Psoas muscle (tissue), 8 donors: Measurements from ENCODE around the gene RHOXF2. TPM values are rescaled to one million over a fixed set of nuclear protein-coding genes. Genes with fewer than 3 reads are reported as not detected.
"Not testable (repeated sequence)": the region's sequence is repeated elsewhere in the genome, so short reads cannot be mapped to it uniquely, and the experiment has no call there.

Experiments used
- ATAC-seq, 4 donors: fragments of 200-7000 bp; cut with Tn5 transposase; one replicate each; pipeline ENCODE4 v1.9.1; 2020; ENCODE audit warnings: moderate library complexity in 3 of 4, mild to moderate bottlenecking in 2 of 4
- DNase-seq, 2 donors: peaks; one replicate each; pipeline ENCODE4 v3.0.0-alpha.2; 2020
- H3K27ac ChIP-seq: fragments of 200-600 bp; one replicate; pipeline ENCODE4 v1.8.0; 2022
- H3K27me3 ChIP-seq, 3 donors: fragments of 200-600 bp in 1 of 3; one replicate each; pipeline versions ENCODE4 v1.6.1 to v1.8.0; 2013 to 2022; ENCODE audit warnings: low read length in 2 of 3, mild to moderate bottlenecking in 2 of 3, moderate library complexity in 1 of 3; ENCODE audit not compliant: insufficient read depth in 3 of 3
- H3K36me3 ChIP-seq, 2 donors: fragments of 200-600 bp in 1 of 2; one replicate each; pipeline versions ENCODE4 v1.6.1 to v1.8.0; 2013 to 2022; ENCODE audit warnings: low read depth in 1 of 2, mild to moderate bottlenecking in 1 of 2, moderate library complexity in 1 of 2; ENCODE audit not compliant: insufficient read depth in 1 of 2
- H3K4me1 ChIP-seq: fragments of 200-600 bp; one replicate; pipeline ENCODE4 v1.8.0; 2022
- H3K4me3 ChIP-seq: fragments of 200-600 bp; one replicate; pipeline ENCODE4 v1.8.0; 2022; ENCODE audit warnings: mild to moderate bottlenecking
- H3K9me3 ChIP-seq: fragments of 200-600 bp; one replicate; pipeline ENCODE4 v1.8.0; 2022
- CTCF ChIP-seq: fragments of 200-600 bp; IDR thresholded peaks from one replicate; pipeline ENCODE4 v1.8.0; 2022; ENCODE audit warnings: antibody characterized with exemption
- WGBS, 3 donors: extraction: QIAGEN DNeasy Blood & Tissue Kit; methylation state at CpG; one replicate each; pipeline versions ENCODE4 v1.1.6 to v1.1.7; 2013; 5-methylcytosine and 5-hydroxymethylcytosine counted together
- intact Hi-C, 2 donors: fragments of 100-400 bp; cut with DNase I; formaldehyde crosslinking; loops; one replicate each; pipeline versions ENCODE4 v1.11.0 to v1.14.2; 2022
- polyA plus RNA-seq, 3 donors: library from polyadenylated mRNA; stranded (reverse); fragments of 200-250 nt; gene quantifications; one replicate each; pipeline ENCODE4 v1.2.3, GENCODE V29; 2013
- total RNA-seq, 4 donors: library from RNA; stranded (reverse); fragmentation: NEBNext Ultra II Directional in 2 of 4; extraction: Animal tissue kit (Norgen Biotek cat#: 25700) in 2 of 4; gene quantifications; one replicate each; pipeline versions ENCODE4 v1.2.1 to v1.2.4, GENCODE V29; 2021 to 2023
- donor health status: healthy with polysubstance abuse.
- donor health status: DM: no; HTN: no; CAD: no; lungs with moderate emphysema.
- donor health status: Bipolar disorder and iron deficiency.
- donor health status: healthy.
- donor health status: DM: yes; HTN: yes; CAD: no.
- donor health status: DM: no; HTN: no; CAD: no.
- donor health status: DM: no; HTN: no; CAD: no.
- donor health status: DM: yes; HTN: yes; CAD: no.

The RHOXF2 gene
- total and polyA plus RNA-seq, 7 donors, result not detected

- 73 to 83% (median 74%) methylated on average over 11 of the region's 11 CpGs for WGBS, 3 donors
- no peak for TF ChIP-seq CTCF
- H3K27me3 ChIP-seq, result peaks cover 0 to 7% (median 0%) of the 10 kb centered on the region in 3 donors
- H3K36me3 ChIP-seq, result no peaks in the 10 kb centered on the region
- ATAC-seq (no peak), DNase-seq (no peak)
- H3K27ac ChIP-seq, result no peak overlapping the region
- intact Hi-C loops, result loop anchor here in 1 of 2 donors (10.0 kb wide), 1 partner anchor 46 kb away; no protein-coding TSS in a partner anchor
- no peaks in the 10 kb centered on the region for H3K4me1 ChIP-seq
- H3K4me3 ChIP-seq, result no peak overlapping the region
- H3K9me3 ChIP-seq, result no peaks in the 10 kb centered on the region
These were observed 18.0 kb upstream of the RHOXF2 start for GRCh38 chrX:120140293-120140981.

- Histone ChIP-seq H3K4me1 (no peaks in the 10 kb centered on the region), H3K27ac (no peak overlapping the region), H3K27me3 (peaks cover 0 to 7% (median 0%) of the 10 kb centered on the region in 3 donors), H3K36me3 (no peaks in the 10 kb centered on the region), H3K9me3 (no peaks in the 10 kb centered on the region), H3K4me3 (no peak overlapping the region)
- WGBS, 3 donors, result 28 to 34% (median 29%) methylated on average over 11 to 12 of the region's 12 CpGs
- DNase-seq (no peak), ATAC-seq (no peak)
- intact Hi-C loops, result loop anchor here in 1 of 2 donors (10.0 kb wide), 1 partner anchor 50 kb away; no protein-coding TSS in a partner anchor
- TF ChIP-seq CTCF, result no peak
These were observed 14.1 kb upstream of the RHOXF2 start for GRCh38 chrX:120144178-120144844.

- TF ChIP-seq CTCF, result no peak
- 59 to 86% (median 75%) methylated on average over 4 of the region's 4 CpGs for WGBS, 3 donors
- Histone ChIP-seq H3K36me3 (no peaks in the 10 kb centered on the region), H3K27ac (no peak overlapping the region), H3K4me3 (no peak overlapping the region), H3K9me3 (no peaks in the 10 kb centered on the region), H3K4me1 (no peaks in the 10 kb centered on the region), H3K27me3 (peaks cover 0 to 7% (median 0%) of the 10 kb centered on the region in 3 donors)
- DNase-seq, result no peak
- ATAC-seq, result no peak
- intact Hi-C loops, result loop anchor here in 1 of 2 donors (10.0 kb wide), 1 partner anchor 51 kb away; no protein-coding TSS in a partner anchor
These were observed 13.0 kb upstream of the RHOXF2 start for GRCh38 chrX:120145295-120145925.

- intact Hi-C loops, result loop anchor here in 1 of 2 donors (10.0 kb wide), 1 partner anchor 52 kb away; no protein-coding TSS in a partner anchor
- not testable (repeated sequence) for H3K9me3 ChIP-seq, H3K4me1 ChIP-seq, H3K27me3 ChIP-seq, H3K27ac ChIP-seq, DNase-seq, H3K4me3 ChIP-seq, H3K36me3 ChIP-seq, ATAC-seq
- WGBS, 3 donors, result 83 to 100% (median 98%) methylated on average over 1 of the region's 1 CpG
These were observed 12.1 kb upstream of the RHOXF2 start for GRCh38 chrX:120146323-120146722.

GRCh38 chrX:120147537-120147936, 10.9 kb upstream of the RHOXF2 start:
- intact Hi-C loops, result loop anchor here in 1 of 2 donors (10.0 kb wide), 1 partner anchor 53 kb away; no protein-coding TSS in a partner anchor
- ATAC-seq (no peak), DNase-seq (no peak)
- Histone ChIP-seq H3K27ac (no peak overlapping the region), H3K4me3 (no peak overlapping the region), H3K4me1 (no peaks in the 10 kb centered on the region), H3K27me3 (peaks cover 0 to 7% (median 0%) of the 10 kb centered on the region in 3 donors), H3K9me3 (no peaks in the 10 kb centered on the region), H3K36me3 (no peaks in the 10 kb centered on the region)
- no peak for TF ChIP-seq CTCF
- WGBS, 3 donors, result 84 to 96% (median 95%) methylated on average over 7 to 8 of the region's 8 CpGs

- H3K4me1 ChIP-seq, intact Hi-C loops, H3K27me3 ChIP-seq, H3K9me3 ChIP-seq, H3K4me3 ChIP-seq, H3K36me3 ChIP-seq, DNase-seq, H3K27ac ChIP-seq: not testable (repeated sequence)
- WGBS, 3 donors, result no CpG with 5 or more reads among the region's 12 CpGs
- ATAC-seq, result peak in 2 of 4 donors; percentile 42 to 43
These were observed 8.2 kb upstream of the RHOXF2 start for GRCh38 chrX:120150109-120150744.

GRCh38 chrX:120159086-120159485, 673 bp downstream of the RHOXF2 start:
- H3K27ac ChIP-seq, intact Hi-C loops, H3K36me3 ChIP-seq, H3K4me3 ChIP-seq, DNase-seq, H3K9me3 ChIP-seq, H3K27me3 ChIP-seq, ATAC-seq, H3K4me1 ChIP-seq: not testable (repeated sequence)
- WGBS, 3 donors, result 85 to 97% (median 95%) methylated on average over 12 to 21 of the region's 33 CpGs
